Naive thymus-derived CD4-positive, alpha-beta T cell (primary cell): ENCODE data around the gene PKD1L1. TPM values are rescaled to one million over a fixed set of nuclear protein-coding genes. Genes with fewer than 3 reads are reported as not detected.
"Not testable (repeated sequence)": the region's sequence is repeated elsewhere in the genome, so short reads cannot be mapped to it uniquely, and the experiment has no call there.

Experiments
- ATAC-seq: fragments of 150-1000 bp; cut with Tn5 transposase; 2 replicates; pipeline ENCODE4 v1.10.0; 2021; ENCODE audit warnings: mild to moderate bottlenecking, moderate library complexity
- CTCF ChIA-PET: fragments of 350-600 bp; sonication (Branson Sonifier 250); formaldehyde crosslinking; loops from one replicate; lab custom pipeline; 2021; ENCODE audit warnings: antibody characterized with exemption; lab: Charles Lee
- POLR2A ChIA-PET: fragments of 350-600 bp; sonication (Branson Sonifier 250); formaldehyde crosslinking; loops from one replicate; lab custom pipeline; 2021; ENCODE audit warnings: antibody characterized with exemption, inconsistent platforms; lab: Charles Lee
- DNase-seq, 9 donors: peaks; one replicate each; pipeline versions ENCODE4 v3.0.0 to v3.0.0-alpha.2; 2020 to 2022; ENCODE audit warnings: mixed read lengths in 1 of 9
- H3K27ac ChIP-seq: one replicate; pipeline ENCODE4 v1.7.0; 2013; ENCODE audit warnings: mild to moderate bottlenecking, low read depth, low read length, moderate library complexity
- H3K27me3 ChIP-seq, 2 donors: one replicate each; pipeline ENCODE4 v1.7.0; 2013; ENCODE audit warnings: low read length in 2 of 2, mild to moderate bottlenecking in 2 of 2, moderate library complexity in 2 of 2; ENCODE audit not compliant: control insufficient read depth in 2 of 2, insufficient read depth in 2 of 2
- H3K36me3 ChIP-seq, 3 experiments: 1 replicate in 2 of 3; 2 replicates in 1 of 3; pipeline ENCODE4 v1.7.0; 2013; ENCODE audit warnings: low read length in 3 of 3, mild to moderate bottlenecking in 3 of 3, moderate library complexity in 1 of 3; ENCODE audit not compliant: insufficient read depth in 3 of 3, control insufficient read depth in 2 of 3
- H3K4me1 ChIP-seq, 2 donors: one replicate each; pipeline ENCODE4 v1.7.0; 2013; ENCODE audit warnings: low read length in 2 of 2, mild to moderate bottlenecking in 2 of 2, moderate library complexity in 1 of 2; ENCODE audit not compliant: control insufficient read depth in 2 of 2, insufficient read depth in 2 of 2
- H3K4me3 ChIP-seq: 2 replicates; pipeline ENCODE4 v1.7.0; 2013; ENCODE audit warnings: mild to moderate bottlenecking, low read length
- H3K9me3 ChIP-seq, 3 experiments: 1 replicate in 2 of 3; 2 replicates in 1 of 3; pipeline ENCODE4 v1.7.0; 2013; ENCODE audit warnings: low read length in 3 of 3; ENCODE audit not compliant: control insufficient read depth in 2 of 3
- H3K27ac Mint-ChIP-seq, 9 donors: one replicate each; pipeline ENCODE4 v1.8.0; 2020 to 2022; ENCODE audit warnings: mixed read lengths in 9 of 9, mild to moderate bottlenecking in 8 of 9, moderate library complexity in 5 of 9, inconsistent platforms in 2 of 9
- H3K27me3 Mint-ChIP-seq, 5 donors: one replicate each; pipeline ENCODE4 v1.8.0; 2021 to 2022; ENCODE audit warnings: mixed read lengths in 5 of 5, mild to moderate bottlenecking in 1 of 5
- H3K36me3 Mint-ChIP-seq, 5 donors: one replicate each; pipeline ENCODE4 v1.8.0; 2020 to 2022; ENCODE audit warnings: mixed read lengths in 5 of 5, mild to moderate bottlenecking in 3 of 5, inconsistent platforms in 1 of 5
- H3K4me1 Mint-ChIP-seq, 7 donors: one replicate each; pipeline ENCODE4 v1.8.0; 2020 to 2022; ENCODE audit warnings: mixed read lengths in 7 of 7, mild to moderate bottlenecking in 3 of 7, inconsistent platforms in 1 of 7
- H3K4me3 Mint-ChIP-seq, 10 donors: one replicate each; pipeline ENCODE4 v1.8.0; 2020 to 2022; ENCODE audit warnings: mild to moderate bottlenecking in 10 of 10, mixed read lengths in 10 of 10, moderate library complexity in 6 of 10, inconsistent platforms in 2 of 10
- H3K9me3 Mint-ChIP-seq, 11 donors: one replicate each; pipeline ENCODE4 v1.8.0; 2020 to 2022; ENCODE audit warnings: mixed read lengths in 11 of 11, mild to moderate bottlenecking in 4 of 11, inconsistent platforms in 1 of 11, moderate library complexity in 1 of 11
- intact Hi-C, 2 donors: fragments of 100-400 bp; cut with micrococcal nuclease; formaldehyde crosslinking; loops; one replicate each; pipeline ENCODE4 v1.15.1; 2023
- polyA plus RNA-seq, 2 donors: library from polyadenylated mRNA; unstranded; fragments of 300-500 nt; fragmentation: Illumina TruSeq; gene quantifications; one replicate each; pipeline ENCODE4 v1.2.3, GENCODE V29; 2021
- total RNA-seq, 6 experiments: library from RNA in 5 of 6; stranded (reverse) in 5 of 6; gene quantifications; 1 replicate in 5 of 6; 2 replicates in 1 of 6; pipeline ENCODE4 v1.2.3 and lab custom pipeline; 2021 to 2026

Gene PKD1L1
- total and polyA plus RNA-seq, 7 experiments from 2014 or later = 0.07 to 1.5 (median 0.83) TPM; not detected in 1

GRCh38 chr7:47933215-47933614 lies 15.1 kb downstream of the PKD1L1 start:
- intact Hi-C loops = no loop called here
- ATAC-seq = no peak
- Histone ChIP-seq H3K4me3 (no peak overlapping the region), H3K27me3 (no peaks in the 10 kb centered on the region), H3K27ac (no peak overlapping the region), H3K9me3 (no peaks in the 10 kb centered on the region), H3K4me1 (no peaks in the 10 kb centered on the region), H3K36me3 (no peaks in the 10 kb centered on the region)
- H3K27ac Mint-ChIP-seq = no peak overlapping the region
- ChIA-PET POLR2A (no interaction called here), CTCF (no interaction called here)
- H3K4me1 Mint-ChIP-seq = peaks cover 0 to 10% (median 0%) of the 10 kb centered on the region in 7 donors
- no peaks in the 10 kb centered on the region for H3K27me3 Mint-ChIP-seq
- no peaks in the 10 kb centered on the region for H3K9me3 Mint-ChIP-seq
- H3K4me3 Mint-ChIP-seq = no peak overlapping the region
- DNase-seq = no peak
- H3K36me3 Mint-ChIP-seq = peaks cover 0 to 13% (median 0%) of the 10 kb centered on the region in 5 donors

DNA sequence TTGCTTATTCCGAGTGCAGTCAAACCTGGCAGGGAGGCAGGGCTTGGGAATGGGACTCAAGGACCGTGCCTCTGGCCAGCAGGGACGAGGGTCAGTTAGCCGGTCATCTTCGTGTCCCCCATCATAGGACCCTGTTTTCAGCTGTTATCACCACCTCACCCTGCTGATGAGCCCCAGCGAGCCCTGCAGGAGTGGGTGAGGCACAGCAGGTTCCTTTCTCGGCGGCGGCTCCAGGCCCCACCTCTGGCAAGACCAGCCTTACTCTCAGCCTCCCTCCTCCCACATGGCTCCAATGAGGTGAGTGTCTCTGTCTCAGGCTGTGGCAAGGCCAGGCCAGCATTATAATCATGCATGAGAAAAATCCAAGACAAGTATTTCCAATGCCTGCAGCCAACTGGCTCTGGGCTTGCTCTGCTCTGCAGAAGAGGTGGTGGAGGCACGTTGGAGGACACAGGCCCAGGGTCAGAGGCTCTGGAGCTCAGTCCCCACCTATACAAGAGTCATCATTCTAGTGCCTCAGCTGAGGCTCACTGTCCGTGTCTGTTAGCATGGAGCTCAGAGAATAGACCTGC lies 15.7 kb downstream of the PKD1L1 start:
- Histone ChIP-seq H3K4me3 (no peak overlapping the region), H3K4me1 (no peaks in the 10 kb centered on the region), H3K36me3 (no peaks in the 10 kb centered on the region), H3K27me3 (no peaks in the 10 kb centered on the region), H3K9me3 (no peaks in the 10 kb centered on the region), H3K27ac (no peak overlapping the region)
- ATAC-seq = no peak
- H3K9me3 Mint-ChIP-seq = no peaks in the 10 kb centered on the region
- ChIA-PET POLR2A (no interaction called here), CTCF (no interaction called here)
- H3K4me1 Mint-ChIP-seq = peaks cover 0 to 5% (median 0%) of the 10 kb centered on the region in 7 donors
- H3K27ac Mint-ChIP-seq = no peak overlapping the region
- no peak overlapping the region for H3K4me3 Mint-ChIP-seq
- no peak for DNase-seq
- no peaks in the 10 kb centered on the region for H3K27me3 Mint-ChIP-seq
- intact Hi-C loops = no loop called here
- H3K36me3 Mint-ChIP-seq = peaks cover 0 to 20% (median 4%) of the 10 kb centered on the region in 5 donors

GRCh38 chr7:47932016-47932415 lies 16.2 kb downstream of the PKD1L1 start:
- Histone ChIP-seq H3K36me3 (no peaks in the 10 kb centered on the region), H3K27ac (no peak overlapping the region), H3K4me3 (no peak overlapping the region), H3K9me3 (no peaks in the 10 kb centered on the region), H3K27me3 (no peaks in the 10 kb centered on the region), H3K4me1 (no peaks in the 10 kb centered on the region)
- no peak overlapping the region for H3K27ac Mint-ChIP-seq
- no peaks in the 10 kb centered on the region for H3K27me3 Mint-ChIP-seq
- H3K36me3 Mint-ChIP-seq = peaks cover 0 to 21% (median 4%) of the 10 kb centered on the region in 5 donors
- POLR2A ChIA-PET = no interaction called here
- no peak for DNase-seq
- no peak overlapping the region for H3K4me3 Mint-ChIP-seq
- ATAC-seq = no peak
- no peaks in the 10 kb centered on the region for H3K9me3 Mint-ChIP-seq
- CTCF ChIA-PET = no interaction called here
- H3K4me1 Mint-ChIP-seq = peaks cover 0 to 1% (median 0%) of the 10 kb centered on the region in 7 donors
- intact Hi-C loops = no loop called here

GRCh38 chr7:47931005-47932004 lies 17.0 kb downstream of the PKD1L1 start:
- no peaks in the 10 kb centered on the region for H3K27me3 Mint-ChIP-seq
- CTCF ChIA-PET = no interaction called here
- H3K27ac Mint-ChIP-seq = peak overlapping the region in 1 of 9 donors; percentile 43
- Histone ChIP-seq H3K27ac (no peak overlapping the region), H3K4me1 (no peaks in the 10 kb centered on the region), H3K4me3 (no peak overlapping the region), H3K27me3 (no peaks in the 10 kb centered on the region), H3K9me3 (no peaks in the 10 kb centered on the region), H3K36me3 (no peaks in the 10 kb centered on the region)
- H3K4me3 Mint-ChIP-seq = no peak overlapping the region
- no peak for DNase-seq
- intact Hi-C loops = no loop called here
- H3K9me3 Mint-ChIP-seq = peaks cover 0 to under 1% (median 0%) of the 10 kb centered on the region in 11 donors
- H3K36me3 Mint-ChIP-seq = peaks cover 0 to 25% (median 4%) of the 10 kb centered on the region in 5 donors
- no peak for ATAC-seq
- POLR2A ChIA-PET = interaction anchor here (0.8 kb wide), 1 partner anchor 15 kb away, joined by 4 read pairs; no protein-coding TSS in a partner anchor
- H3K4me1 Mint-ChIP-seq = peaks cover 0 to 1% (median 0%) of the 10 kb centered on the region in 7 donors

GRCh38 chr7:47924266-47924665 lies 24.0 kb downstream of the PKD1L1 start:
- H3K27ac Mint-ChIP-seq = no peak overlapping the region
- ATAC-seq = no peak
- CTCF ChIA-PET = no interaction called here

DNA sequence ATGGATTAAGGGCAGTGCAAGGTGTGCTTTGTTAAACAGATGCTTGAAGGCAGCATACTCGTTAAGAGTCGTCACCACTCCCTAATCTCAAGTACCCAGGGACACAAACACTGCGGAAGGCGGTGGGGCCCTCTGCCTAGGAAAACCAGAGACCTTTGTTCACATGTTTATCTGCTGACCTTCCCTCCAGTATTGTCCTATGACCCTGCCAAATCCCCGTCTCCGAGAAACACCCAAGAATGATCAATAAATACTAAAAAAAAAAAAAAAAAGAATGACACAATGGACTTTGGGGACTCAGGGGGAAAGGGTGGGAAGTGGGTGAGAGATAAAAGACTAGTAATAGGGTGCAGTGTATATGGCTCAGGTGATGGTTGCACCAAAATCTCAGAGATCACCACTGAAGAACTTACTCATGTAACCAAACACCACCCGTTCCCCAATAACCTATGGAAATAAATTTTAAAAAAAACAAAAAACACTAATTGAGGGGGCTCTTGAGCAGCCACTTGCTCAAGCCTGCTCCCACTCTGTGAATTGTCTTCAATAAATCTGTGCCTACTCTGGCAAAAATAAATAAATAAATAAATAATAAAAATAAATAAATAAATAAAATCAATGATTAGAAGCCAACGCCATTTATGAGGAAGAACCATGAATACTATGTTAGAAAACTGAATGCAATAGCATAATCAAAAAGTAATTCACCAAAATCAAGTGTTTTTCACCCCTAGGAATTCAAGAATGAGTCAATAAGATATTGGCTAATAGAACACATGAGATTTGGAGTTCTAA lies 25.0 kb downstream of the PKD1L1 start:
- Mint-ChIP-seq H3K9me3 (peaks cover 0 to 12% (median 0%) of the 10 kb centered on the region in 11 donors), H3K27me3 (peaks cover 0 to 11% (median 0%) of the 10 kb centered on the region in 5 donors), H3K36me3 (peaks cover 0 to 27% (median 11%) of the 10 kb centered on the region in 5 donors)
- H3K27me3 ChIP-seq, H3K27ac ChIP-seq, H3K4me1 Mint-ChIP-seq, H3K9me3 ChIP-seq, POLR2A ChIA-PET, H3K4me3 Mint-ChIP-seq, DNase-seq, H3K4me3 ChIP-seq, intact Hi-C loops, CTCF ChIA-PET, H3K4me1 ChIP-seq, H3K36me3 ChIP-seq, H3K27ac Mint-ChIP-seq, ATAC-seq: not testable (repeated sequence)

More at GRCh38 chr7:47924266-47924665, 24.0 kb downstream of the PKD1L1 start:
- Histone ChIP-seq H3K27ac (no peak overlapping the region), H3K36me3 (no peaks in the 10 kb centered on the region), H3K27me3 (no peaks in the 10 kb centered on the region), H3K4me3 (no peak overlapping the region), H3K4me1 (no peaks in the 10 kb centered on the region), H3K9me3 (no peaks in the 10 kb centered on the region)
- peaks cover 0 to 12% (median 0%) of the 10 kb centered on the region in 11 donors for H3K9me3 Mint-ChIP-seq
- peaks cover 0 to 31% (median 13%) of the 10 kb centered on the region in 5 donors for H3K36me3 Mint-ChIP-seq
- POLR2A ChIA-PET = no interaction called here
- no peak overlapping the region for H3K4me3 Mint-ChIP-seq
- DNase-seq = no peak
- peaks cover 0 to 2% (median 0%) of the 10 kb centered on the region in 5 donors for H3K27me3 Mint-ChIP-seq
- peaks cover 0 to 1% (median 0%) of the 10 kb centered on the region in 7 donors for H3K4me1 Mint-ChIP-seq
- intact Hi-C loops = no loop called here
